ENCODE data around the gene AIDA.

DNA sequence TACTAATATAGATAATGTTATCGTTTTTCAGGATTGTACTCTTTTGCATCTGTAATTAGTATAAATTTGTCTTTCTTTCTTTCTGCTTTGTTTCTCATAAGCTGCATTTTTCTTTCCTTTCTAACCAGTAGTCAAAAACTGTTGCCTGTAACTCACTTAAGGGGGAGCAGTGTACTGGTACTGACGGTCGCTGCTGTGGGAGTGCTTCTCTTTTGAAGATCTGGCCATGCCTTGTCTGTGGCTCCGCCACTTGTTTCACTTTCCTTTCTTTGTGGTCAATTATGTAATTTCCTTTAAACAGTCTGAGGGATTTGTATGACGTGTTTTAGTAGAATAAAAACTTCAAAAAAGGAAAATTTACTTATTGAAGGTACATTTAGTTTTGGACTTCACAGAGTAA lies 57.4 kb downstream of the AIDA start:
- TF ChIP-seq CTCF (IDR thresholded peaks at IDR 0.05) (no peak), POLR2A (IDR thresholded peaks at IDR 0.05) (no peak), POLR2AphosphoS5 (IDR thresholded peaks at IDR 0.05) (no peak), EP300 (IDR thresholded peaks at IDR 0.05) (no peak)
